GM23338 (cell line): Measurements from ENCODE around the gene CEP95.

Experiments used
- CREB1 ChIP-seq: fragments of 250-450 bp; sonication (Bioruptor Pico); IDR thresholded peaks from 2 replicates; pipeline ENCODE4 v1.5.0; 2020; ENCODE audit warnings: low read depth, mild to moderate bottlenecking, moderate library complexity
- EZH2 ChIP-seq: fragments of 200-600 bp; sonication (generic); IDR thresholded peaks from one replicate; pipeline ENCODE4 v1.8.0; 2017; ENCODE audit warnings: antibody characterized with exemption, mild to moderate bottlenecking, low read depth; ENCODE audit not compliant: unreplicated experiment
- EZH2phosphoT487 ChIP-seq: fragments of 200-600 bp; sonication (generic); IDR thresholded peaks from one replicate; pipeline ENCODE4 v1.8.1; 2018; ENCODE audit warnings: antibody characterized with exemption; ENCODE audit not compliant: unreplicated experiment
- POLR2AphosphoS5 ChIP-seq: IDR thresholded peaks from 2 replicates; pipeline ENCODE4 v1.6.1; 2016; ENCODE audit warnings: antibody characterized with exemption, low read depth
- STAT1 ChIP-seq: IDR thresholded peaks from one replicate; pipeline ENCODE4 v1.6.1; 2016; ENCODE audit warnings: antibody characterized with exemption; ENCODE audit not compliant: unreplicated experiment
- TF ChIP-seq, protein P1 (sequence below), 2 experiments: fragments of 200-600 bp in 1 of 2; sonication (generic) in 1 of 2; conservative IDR thresholded peaks; 2 replicates each; pipeline versions ENCODE4 v1.5.1 to v1.6.1; 2016 to 2017; ENCODE audit warnings: antibody characterized with exemption in 2 of 2, low read depth in 2 of 2, mild to moderate bottlenecking in 2 of 2, moderate library complexity in 1 of 2
- TF ChIP-seq, protein P2 (sequence below): fragments of 250-450 bp; sonication (Bioruptor Pico); IDR thresholded peaks from 2 replicates; pipeline ENCODE4 v1.5.0; 2020; ENCODE audit warnings: mild to moderate bottlenecking, moderate library complexity
- TF ChIP-seq, protein P3 (sequence below): IDR thresholded peaks from one replicate; pipeline ENCODE4 v1.6.1; 2018; ENCODE audit warnings: antibody characterized with exemption; ENCODE audit not compliant: unreplicated experiment
- TF ChIP-seq, protein P4 (sequence below): IDR thresholded peaks from 2 replicates; pipeline ENCODE4 v1.6.1; 2016; ENCODE audit warnings: antibody characterized with exemption

DNA sequence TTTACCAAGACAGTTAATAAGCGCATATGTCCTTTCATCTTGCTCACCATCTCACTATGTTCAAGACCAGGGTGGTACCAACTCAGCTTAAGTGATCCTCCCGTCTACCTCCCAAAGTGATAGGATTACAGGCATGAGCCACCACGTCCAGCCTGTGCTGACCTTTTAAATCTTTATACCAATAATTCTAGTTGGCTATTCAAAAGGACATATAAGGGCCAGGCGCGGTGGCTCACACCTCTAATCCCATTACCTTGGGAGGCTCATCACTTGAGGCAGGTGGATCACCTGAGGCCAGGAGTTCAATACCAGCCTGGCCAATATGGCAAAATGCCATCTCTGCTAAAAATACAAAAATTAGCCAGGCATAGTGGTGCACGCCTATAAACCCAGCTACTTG, 2.4 kb downstream of the CEP95 start:
- TF ChIP-seq, protein P1, sequence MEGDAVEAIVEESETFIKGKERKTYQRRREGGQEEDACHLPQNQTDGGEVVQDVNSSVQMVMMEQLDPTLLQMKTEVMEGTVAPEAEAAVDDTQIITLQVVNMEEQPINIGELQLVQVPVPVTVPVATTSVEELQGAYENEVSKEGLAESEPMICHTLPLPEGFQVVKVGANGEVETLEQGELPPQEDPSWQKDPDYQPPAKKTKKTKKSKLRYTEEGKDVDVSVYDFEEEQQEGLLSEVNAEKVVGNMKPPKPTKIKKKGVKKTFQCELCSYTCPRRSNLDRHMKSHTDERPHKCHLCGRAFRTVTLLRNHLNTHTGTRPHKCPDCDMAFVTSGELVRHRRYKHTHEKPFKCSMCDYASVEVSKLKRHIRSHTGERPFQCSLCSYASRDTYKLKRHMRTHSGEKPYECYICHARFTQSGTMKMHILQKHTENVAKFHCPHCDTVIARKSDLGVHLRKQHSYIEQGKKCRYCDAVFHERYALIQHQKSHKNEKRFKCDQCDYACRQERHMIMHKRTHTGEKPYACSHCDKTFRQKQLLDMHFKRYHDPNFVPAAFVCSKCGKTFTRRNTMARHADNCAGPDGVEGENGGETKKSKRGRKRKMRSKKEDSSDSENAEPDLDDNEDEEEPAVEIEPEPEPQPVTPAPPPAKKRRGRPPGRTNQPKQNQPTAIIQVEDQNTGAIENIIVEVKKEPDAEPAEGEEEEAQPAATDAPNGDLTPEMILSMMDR (conservative IDR thresholded peaks at IDR 0.05; ENCODE audit: low read depth in 2 of 2): no peak
- no peak for TF ChIP-seq CREB1 (CRISPR knock-in tag)
- no peak for TF ChIP-seq EZH2phosphoT487
- no peak for TF ChIP-seq STAT1
- TF ChIP-seq EZH2: no peak
- no peak for TF ChIP-seq POLR2AphosphoS5
- TF ChIP-seq, protein P2, sequence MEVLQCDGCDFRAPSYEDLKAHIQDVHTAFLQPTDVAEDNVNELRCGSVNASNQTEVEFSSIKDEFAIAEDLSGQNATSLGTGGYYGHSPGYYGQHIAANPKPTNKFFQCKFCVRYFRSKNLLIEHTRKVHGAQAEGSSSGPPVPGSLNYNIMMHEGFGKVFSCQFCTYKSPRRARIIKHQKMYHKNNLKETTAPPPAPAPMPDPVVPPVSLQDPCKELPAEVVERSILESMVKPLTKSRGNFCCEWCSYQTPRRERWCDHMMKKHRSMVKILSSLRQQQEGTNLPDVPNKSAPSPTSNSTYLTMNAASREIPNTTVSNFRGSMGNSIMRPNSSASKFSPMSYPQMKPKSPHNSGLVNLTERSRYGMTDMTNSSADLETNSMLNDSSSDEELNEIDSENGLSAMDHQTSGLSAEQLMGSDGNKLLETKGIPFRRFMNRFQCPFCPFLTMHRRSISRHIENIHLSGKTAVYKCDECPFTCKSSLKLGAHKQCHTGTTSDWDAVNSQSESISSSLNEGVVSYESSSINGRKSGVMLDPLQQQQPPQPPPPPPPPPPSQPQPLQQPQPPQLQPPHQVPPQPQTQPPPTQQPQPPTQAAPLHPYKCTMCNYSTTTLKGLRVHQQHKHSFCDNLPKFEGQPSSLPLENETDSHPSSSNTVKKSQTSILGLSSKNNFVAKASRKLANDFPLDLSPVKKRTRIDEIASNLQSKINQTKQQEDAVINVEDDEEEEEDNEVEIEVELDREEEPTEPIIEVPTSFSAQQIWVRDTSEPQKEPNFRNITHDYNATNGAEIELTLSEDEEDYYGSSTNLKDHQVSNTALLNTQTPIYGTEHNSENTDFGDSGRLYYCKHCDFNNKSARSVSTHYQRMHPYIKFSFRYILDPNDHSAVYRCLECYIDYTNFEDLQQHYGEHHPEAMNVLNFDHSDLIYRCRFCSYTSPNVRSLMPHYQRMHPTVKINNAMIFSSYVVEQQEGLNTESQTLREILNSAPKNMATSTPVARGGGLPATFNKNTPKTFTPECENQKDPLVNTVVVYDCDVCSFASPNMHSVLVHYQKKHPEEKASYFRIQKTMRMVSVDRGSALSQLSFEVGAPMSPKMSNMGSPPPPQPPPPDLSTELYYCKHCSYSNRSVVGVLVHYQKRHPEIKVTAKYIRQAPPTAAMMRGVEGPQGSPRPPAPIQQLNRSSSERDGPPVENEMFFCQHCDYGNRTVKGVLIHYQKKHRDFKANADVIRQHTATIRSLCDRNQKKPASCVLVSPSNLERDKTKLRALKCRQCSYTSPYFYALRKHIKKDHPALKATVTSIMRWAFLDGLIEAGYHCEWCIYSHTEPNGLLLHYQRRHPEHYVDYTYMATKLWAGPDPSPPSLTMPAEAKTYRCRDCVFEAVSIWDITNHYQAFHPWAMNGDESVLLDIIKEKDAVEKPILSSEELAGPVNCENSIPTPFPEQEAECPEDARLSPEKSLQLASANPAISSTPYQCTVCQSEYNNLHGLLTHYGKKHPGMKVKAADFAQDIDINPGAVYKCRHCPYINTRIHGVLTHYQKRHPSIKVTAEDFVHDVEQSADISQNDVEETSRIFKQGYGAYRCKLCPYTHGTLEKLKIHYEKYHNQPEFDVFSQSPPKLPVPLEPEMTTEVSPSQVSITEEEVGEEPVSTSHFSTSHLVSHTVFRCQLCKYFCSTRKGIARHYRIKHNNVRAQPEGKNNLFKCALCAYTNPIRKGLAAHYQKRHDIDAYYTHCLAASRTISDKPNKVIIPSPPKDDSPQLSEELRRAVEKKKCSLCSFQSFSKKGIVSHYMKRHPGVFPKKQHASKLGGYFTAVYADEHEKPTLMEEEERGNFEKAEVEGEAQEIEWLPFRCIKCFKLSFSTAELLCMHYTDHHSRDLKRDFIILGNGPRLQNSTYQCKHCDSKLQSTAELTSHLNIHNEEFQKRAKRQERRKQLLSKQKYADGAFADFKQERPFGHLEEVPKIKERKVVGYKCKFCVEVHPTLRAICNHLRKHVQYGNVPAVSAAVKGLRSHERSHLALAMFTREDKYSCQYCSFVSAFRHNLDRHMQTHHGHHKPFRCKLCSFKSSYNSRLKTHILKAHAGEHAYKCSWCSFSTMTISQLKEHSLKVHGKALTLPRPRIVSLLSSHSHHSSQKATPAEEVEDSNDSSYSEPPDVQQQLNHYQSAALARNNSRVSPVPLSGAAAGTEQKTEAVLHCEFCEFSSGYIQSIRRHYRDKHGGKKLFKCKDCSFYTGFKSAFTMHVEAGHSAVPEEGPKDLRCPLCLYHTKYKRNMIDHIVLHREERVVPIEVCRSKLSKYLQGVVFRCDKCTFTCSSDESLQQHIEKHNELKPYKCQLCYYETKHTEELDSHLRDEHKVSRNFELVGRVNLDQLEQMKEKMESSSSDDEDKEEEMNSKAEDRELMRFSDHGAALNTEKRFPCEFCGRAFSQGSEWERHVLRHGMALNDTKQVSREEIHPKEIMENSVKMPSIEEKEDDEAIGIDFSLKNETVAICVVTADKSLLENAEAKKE: no peak
- TF ChIP-seq, protein P3, sequence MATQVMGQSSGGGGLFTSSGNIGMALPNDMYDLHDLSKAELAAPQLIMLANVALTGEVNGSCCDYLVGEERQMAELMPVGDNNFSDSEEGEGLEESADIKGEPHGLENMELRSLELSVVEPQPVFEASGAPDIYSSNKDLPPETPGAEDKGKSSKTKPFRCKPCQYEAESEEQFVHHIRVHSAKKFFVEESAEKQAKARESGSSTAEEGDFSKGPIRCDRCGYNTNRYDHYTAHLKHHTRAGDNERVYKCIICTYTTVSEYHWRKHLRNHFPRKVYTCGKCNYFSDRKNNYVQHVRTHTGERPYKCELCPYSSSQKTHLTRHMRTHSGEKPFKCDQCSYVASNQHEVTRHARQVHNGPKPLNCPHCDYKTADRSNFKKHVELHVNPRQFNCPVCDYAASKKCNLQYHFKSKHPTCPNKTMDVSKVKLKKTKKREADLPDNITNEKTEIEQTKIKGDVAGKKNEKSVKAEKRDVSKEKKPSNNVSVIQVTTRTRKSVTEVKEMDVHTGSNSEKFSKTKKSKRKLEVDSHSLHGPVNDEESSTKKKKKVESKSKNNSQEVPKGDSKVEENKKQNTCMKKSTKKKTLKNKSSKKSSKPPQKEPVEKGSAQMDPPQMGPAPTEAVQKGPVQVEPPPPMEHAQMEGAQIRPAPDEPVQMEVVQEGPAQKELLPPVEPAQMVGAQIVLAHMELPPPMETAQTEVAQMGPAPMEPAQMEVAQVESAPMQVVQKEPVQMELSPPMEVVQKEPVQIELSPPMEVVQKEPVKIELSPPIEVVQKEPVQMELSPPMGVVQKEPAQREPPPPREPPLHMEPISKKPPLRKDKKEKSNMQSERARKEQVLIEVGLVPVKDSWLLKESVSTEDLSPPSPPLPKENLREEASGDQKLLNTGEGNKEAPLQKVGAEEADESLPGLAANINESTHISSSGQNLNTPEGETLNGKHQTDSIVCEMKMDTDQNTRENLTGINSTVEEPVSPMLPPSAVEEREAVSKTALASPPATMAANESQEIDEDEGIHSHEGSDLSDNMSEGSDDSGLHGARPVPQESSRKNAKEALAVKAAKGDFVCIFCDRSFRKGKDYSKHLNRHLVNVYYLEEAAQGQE: no peak
- TF ChIP-seq, protein P4, sequence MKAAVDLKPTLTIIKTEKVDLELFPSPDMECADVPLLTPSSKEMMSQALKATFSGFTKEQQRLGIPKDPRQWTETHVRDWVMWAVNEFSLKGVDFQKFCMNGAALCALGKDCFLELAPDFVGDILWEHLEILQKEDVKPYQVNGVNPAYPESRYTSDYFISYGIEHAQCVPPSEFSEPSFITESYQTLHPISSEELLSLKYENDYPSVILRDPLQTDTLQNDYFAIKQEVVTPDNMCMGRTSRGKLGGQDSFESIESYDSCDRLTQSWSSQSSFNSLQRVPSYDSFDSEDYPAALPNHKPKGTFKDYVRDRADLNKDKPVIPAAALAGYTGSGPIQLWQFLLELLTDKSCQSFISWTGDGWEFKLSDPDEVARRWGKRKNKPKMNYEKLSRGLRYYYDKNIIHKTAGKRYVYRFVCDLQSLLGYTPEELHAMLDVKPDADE: no peak
